ENCODE data around the gene TRIM3.

DNA sequence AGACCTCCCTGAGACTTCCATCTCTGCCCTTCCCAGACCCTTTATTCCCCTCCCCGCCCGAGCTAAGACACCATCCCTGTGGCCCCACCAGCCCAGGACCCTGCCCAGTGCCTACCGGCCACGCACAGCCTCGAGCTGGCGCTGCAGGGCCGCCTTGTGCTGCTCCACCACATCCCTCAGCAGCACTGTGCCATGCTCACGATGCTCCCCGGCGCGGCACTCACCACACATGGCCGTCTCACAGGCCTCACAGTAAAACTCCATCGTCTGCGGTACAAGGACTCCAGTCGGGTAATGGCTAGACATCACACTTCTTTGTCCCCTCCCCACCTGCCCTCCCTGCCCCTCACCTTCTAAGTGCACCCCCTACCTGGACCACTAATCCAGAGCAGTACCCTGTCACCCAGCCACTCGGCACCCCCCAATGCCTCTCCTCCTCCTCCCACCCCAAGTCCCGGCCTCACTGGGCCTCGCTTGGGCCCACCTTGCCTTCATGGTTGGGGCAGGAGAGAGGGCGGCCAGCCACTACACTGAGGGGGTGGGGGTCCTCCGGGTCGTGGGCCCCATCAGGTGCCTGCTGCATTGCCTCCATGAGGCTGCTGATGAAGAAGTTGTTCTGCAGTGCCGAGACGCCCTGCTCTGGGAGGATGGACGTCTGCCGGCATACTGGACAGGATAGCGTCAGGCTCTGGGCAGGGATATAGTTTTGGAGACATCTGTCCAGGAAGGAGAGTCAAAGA lies 16.0 kb downstream of the TRIM3 start:
- TF ChIP-seq EZH2 (IDR thresholded peaks at IDR 0.05; ENCODE audit: low read depth, unreplicated experiment) (no peak), EZH2phosphoT487 (IDR thresholded peaks at IDR 0.05; ENCODE audit: unreplicated experiment) (no peak), POLR2AphosphoS5 (IDR thresholded peaks at IDR 0.05; ENCODE audit: low read depth) (no peak), JUNB (IDR thresholded peaks at IDR 0.05; ENCODE audit: unreplicated experiment) (no peak), ZNF331 (CRISPR knock-in tag; IDR thresholded peaks at IDR 0.05; ENCODE audit: low read depth) (no peak), ZNF114 (CRISPR knock-in tag; IDR thresholded peaks at IDR 0.05) (no peak)
- TF ChIP-seq, protein P1, sequence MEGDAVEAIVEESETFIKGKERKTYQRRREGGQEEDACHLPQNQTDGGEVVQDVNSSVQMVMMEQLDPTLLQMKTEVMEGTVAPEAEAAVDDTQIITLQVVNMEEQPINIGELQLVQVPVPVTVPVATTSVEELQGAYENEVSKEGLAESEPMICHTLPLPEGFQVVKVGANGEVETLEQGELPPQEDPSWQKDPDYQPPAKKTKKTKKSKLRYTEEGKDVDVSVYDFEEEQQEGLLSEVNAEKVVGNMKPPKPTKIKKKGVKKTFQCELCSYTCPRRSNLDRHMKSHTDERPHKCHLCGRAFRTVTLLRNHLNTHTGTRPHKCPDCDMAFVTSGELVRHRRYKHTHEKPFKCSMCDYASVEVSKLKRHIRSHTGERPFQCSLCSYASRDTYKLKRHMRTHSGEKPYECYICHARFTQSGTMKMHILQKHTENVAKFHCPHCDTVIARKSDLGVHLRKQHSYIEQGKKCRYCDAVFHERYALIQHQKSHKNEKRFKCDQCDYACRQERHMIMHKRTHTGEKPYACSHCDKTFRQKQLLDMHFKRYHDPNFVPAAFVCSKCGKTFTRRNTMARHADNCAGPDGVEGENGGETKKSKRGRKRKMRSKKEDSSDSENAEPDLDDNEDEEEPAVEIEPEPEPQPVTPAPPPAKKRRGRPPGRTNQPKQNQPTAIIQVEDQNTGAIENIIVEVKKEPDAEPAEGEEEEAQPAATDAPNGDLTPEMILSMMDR (conservative IDR thresholded peaks at IDR 0.05; ENCODE audit: low read depth in 2 of 2), result no peak
- TF ChIP-seq, protein P2, sequence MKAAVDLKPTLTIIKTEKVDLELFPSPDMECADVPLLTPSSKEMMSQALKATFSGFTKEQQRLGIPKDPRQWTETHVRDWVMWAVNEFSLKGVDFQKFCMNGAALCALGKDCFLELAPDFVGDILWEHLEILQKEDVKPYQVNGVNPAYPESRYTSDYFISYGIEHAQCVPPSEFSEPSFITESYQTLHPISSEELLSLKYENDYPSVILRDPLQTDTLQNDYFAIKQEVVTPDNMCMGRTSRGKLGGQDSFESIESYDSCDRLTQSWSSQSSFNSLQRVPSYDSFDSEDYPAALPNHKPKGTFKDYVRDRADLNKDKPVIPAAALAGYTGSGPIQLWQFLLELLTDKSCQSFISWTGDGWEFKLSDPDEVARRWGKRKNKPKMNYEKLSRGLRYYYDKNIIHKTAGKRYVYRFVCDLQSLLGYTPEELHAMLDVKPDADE (IDR thresholded peaks at IDR 0.05), result no peak
- TF ChIP-seq, protein P3, sequence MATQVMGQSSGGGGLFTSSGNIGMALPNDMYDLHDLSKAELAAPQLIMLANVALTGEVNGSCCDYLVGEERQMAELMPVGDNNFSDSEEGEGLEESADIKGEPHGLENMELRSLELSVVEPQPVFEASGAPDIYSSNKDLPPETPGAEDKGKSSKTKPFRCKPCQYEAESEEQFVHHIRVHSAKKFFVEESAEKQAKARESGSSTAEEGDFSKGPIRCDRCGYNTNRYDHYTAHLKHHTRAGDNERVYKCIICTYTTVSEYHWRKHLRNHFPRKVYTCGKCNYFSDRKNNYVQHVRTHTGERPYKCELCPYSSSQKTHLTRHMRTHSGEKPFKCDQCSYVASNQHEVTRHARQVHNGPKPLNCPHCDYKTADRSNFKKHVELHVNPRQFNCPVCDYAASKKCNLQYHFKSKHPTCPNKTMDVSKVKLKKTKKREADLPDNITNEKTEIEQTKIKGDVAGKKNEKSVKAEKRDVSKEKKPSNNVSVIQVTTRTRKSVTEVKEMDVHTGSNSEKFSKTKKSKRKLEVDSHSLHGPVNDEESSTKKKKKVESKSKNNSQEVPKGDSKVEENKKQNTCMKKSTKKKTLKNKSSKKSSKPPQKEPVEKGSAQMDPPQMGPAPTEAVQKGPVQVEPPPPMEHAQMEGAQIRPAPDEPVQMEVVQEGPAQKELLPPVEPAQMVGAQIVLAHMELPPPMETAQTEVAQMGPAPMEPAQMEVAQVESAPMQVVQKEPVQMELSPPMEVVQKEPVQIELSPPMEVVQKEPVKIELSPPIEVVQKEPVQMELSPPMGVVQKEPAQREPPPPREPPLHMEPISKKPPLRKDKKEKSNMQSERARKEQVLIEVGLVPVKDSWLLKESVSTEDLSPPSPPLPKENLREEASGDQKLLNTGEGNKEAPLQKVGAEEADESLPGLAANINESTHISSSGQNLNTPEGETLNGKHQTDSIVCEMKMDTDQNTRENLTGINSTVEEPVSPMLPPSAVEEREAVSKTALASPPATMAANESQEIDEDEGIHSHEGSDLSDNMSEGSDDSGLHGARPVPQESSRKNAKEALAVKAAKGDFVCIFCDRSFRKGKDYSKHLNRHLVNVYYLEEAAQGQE (IDR thresholded peaks at IDR 0.05; ENCODE audit: unreplicated experiment), result no peak
